GM21576 (cell line): Measurements from ENCODE around the gene CERS6.

ENCODE experiments used
- ATAC-seq: cut with Tn5 transposase; IDR thresholded peaks from one replicate; pipeline ENCODE4 v1.9.1; 2021; ENCODE audit warnings: mild to moderate bottlenecking, moderate library complexity; ENCODE audit not compliant: unreplicated experiment

Gene CERS6

DNA sequence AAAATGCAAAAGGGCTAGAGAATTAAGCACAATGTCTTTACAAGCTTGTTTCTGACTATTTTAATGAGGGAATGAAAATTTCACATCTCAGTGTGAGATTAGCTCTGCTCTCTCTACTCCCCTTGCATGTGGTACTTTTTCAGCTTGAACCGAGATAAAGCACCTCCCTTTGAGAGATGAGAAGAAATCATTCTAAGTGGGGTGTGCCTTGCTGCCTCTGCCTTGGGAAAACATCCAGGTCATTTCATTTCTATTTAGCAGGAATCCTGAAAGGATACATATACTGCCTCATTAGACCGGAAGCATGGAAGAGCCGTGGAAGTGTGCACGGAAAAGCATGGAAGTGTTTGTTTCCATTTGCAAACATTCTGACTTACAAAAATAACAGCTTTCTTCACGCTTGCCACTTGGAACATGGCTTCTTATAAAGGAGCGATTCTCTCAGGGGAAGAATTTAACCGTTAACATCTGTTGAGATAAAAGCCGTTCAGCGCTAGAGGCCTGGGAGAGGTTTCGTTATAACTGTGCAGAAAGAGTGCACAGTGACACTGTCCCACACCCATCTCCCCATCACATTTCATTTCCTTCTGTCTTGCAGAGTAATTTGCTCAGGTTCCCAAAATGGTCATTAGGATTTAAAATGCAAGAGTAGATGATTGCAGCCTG lies 363.1 kb downstream of the CERS6 start:
- no peak for ATAC-seq

DNA sequence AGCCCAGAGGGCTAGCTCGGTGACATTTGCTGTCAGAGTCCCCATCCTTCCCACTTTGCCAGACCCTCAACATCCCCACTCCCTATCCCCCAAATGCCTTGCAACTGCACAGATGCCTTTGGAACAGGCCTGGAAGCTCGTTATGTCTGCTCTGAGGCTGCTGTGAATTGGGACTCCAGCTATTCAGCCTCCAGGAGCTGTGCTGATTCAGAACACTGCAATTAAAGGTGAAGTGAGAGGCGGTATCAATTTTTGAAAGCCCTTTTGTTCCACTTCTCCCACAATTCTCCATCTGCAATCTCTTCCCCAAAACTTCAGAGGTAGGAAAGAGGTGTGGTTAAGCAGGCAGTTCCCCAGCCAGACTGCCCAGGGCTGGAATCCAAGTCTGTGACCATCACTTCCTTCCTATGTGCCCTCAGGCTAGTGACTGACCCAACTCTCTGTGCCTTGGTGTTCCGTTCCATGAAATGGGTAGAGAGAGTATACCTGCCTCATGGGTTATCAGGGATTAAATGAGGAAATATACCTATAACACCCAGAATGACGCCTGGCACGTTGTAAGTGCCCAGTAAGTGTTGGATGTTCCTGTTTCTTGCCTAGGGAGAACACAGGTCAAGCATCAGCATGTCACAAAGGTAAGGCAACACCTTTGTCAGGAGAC lies 363.9 kb downstream of the CERS6 start:
- no peak for ATAC-seq

DNA sequence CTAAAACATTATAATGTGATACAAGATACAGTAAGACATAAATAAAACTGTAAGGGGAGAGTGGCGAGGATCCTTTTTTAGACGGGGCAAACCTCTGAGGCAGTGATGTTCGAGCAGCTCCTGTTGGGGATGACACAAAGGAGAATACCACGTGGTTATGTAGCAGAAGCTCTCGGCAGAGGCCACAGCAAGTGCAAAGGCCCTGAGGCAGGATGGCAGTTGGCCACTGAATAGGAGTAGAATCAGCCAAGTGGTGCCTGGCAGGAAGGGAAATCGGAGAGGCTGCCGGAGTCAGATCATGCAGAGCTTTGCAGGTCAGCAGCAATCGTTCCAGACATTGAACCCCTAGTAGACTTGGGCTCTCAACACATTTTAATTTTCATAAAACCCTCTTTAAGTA lies 365.5 kb downstream of the CERS6 start:
- no peak for ATAC-seq

DNA sequence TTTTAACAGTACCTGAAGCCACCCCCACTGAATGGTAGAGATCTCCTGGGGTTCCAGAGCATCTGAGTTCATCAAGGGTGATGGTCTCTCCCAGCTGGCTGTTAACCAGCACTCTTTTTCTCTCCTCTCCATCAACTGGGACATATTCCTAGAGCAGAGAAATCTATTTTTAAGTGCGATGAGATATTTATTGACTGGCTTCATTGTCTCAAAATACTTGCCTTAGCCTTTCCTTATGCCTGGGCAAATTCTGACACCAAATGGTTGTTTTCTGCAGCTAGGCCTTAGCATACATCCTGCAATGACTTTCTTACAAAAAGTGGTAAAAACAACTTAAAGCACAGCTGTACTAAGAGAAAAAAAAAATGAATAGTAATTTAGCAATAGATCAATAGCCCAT lies 365.9 kb downstream of the CERS6 start:
- no peak for ATAC-seq
